SK-N-SH treated with all-trans-retinoic acid at 6 μM for 48 hours (cell line): ENCODE data around the gene TSHZ2.

Experiments used
- ATAC-seq: fragments of 200-7000 bp; cut with Tn5 transposase; 3 replicates; pipeline ENCODE4 v1.9.1; 2020; ENCODE audit warnings: mild to moderate bottlenecking, moderate library complexity
- ARNTL ChIP-seq: fragments of 450-650 bp; formaldehyde crosslinking; IDR thresholded peaks from 2 replicates; pipeline ENCODE4 v1.5.0; 2020; ENCODE audit warnings: low read depth, mild to moderate bottlenecking, moderate library complexity, borderline replicate concordance
- BACH2 ChIP-seq: fragments of 250-450 bp; sonication (Bioruptor Pico); IDR thresholded peaks from 2 replicates; pipeline ENCODE4 v1.9.0; 2021; ENCODE audit warnings: mild to moderate bottlenecking, borderline replicate concordance
- CREB5 ChIP-seq: fragments of 250-450 bp; sonication (Bioruptor Pico); IDR thresholded peaks from 2 replicates; pipeline ENCODE4 v1.5.1; 2020; ENCODE audit warnings: low read depth, mild to moderate bottlenecking, moderate library complexity
- CSDC2 ChIP-seq: fragments of 250-450 bp; sonication (Bioruptor Pico); IDR thresholded peaks from 2 replicates; pipeline ENCODE4 v1.5.0; 2020; ENCODE audit warnings: mild to moderate bottlenecking, moderate library complexity
- CSRNP3 ChIP-seq: fragments of 250-450 bp; sonication (Bioruptor Pico); IDR thresholded peaks from 2 replicates; pipeline ENCODE4 v1.5.1; 2021; ENCODE audit warnings: mild to moderate bottlenecking, moderate library complexity
- ESRRG ChIP-seq: fragments of 250-450 bp; sonication (Bioruptor Pico); IDR thresholded peaks from 2 replicates; pipeline ENCODE4 v1.6.1; 2021; ENCODE audit warnings: mild to moderate bottlenecking
- GLIS3 ChIP-seq: fragments of 250-450 bp; sonication (Bioruptor Pico); IDR thresholded peaks from 2 replicates; pipeline ENCODE4 v1.5.0; 2020; ENCODE audit warnings: mild to moderate bottlenecking, moderate library complexity
- ISL1 ChIP-seq: fragments of 250-450 bp; sonication (Bioruptor Pico); IDR thresholded peaks from 2 replicates; pipeline ENCODE4 v2.1.2; 2022; ENCODE audit warnings: mild to moderate bottlenecking, moderate library complexity
- OSR1 ChIP-seq: fragments of 250-450 bp; sonication (Bioruptor Pico); IDR thresholded peaks from 2 replicates; pipeline ENCODE4 v1.8.0; 2022; ENCODE audit warnings: moderate library complexity, mild to moderate bottlenecking, inconsistent platforms
- PATZ1 ChIP-seq: fragments of 250-450 bp; sonication (Bioruptor Pico); IDR thresholded peaks from 2 replicates; pipeline ENCODE4 v1.8.0; 2020; ENCODE audit warnings: mild to moderate bottlenecking, moderate library complexity, borderline replicate concordance
- POU6F1 ChIP-seq: fragments of 250-450 bp; sonication (Bioruptor Pico); IDR thresholded peaks from 2 replicates; pipeline ENCODE4 v1.8.0; 2021; ENCODE audit warnings: low read depth, mild to moderate bottlenecking, moderate library complexity, borderline replicate concordance
- RARB ChIP-seq: fragments of 250-450 bp; sonication (Bioruptor Pico); IDR thresholded peaks from 2 replicates; pipeline ENCODE4 v1.8.0; 2021; ENCODE audit warnings: mild to moderate bottlenecking, moderate library complexity
- SNAI2 ChIP-seq: fragments of 250-450 bp; sonication (Bioruptor Pico); IDR thresholded peaks from 2 replicates; pipeline ENCODE4 v1.5.0; 2020; ENCODE audit warnings: mild to moderate bottlenecking, moderate library complexity
- TCF4 ChIP-seq: fragments of 250-450 bp; sonication (Bioruptor Pico); IDR thresholded peaks from 2 replicates; pipeline ENCODE4 v1.8.0; 2021; ENCODE audit warnings: mild to moderate bottlenecking, moderate library complexity, borderline replicate concordance
- TOX ChIP-seq: fragments of 250-450 bp; sonication (Bioruptor Pico); IDR thresholded peaks from 2 replicates; pipeline ENCODE4 v1.8.0; 2021; ENCODE audit warnings: mild to moderate bottlenecking, moderate library complexity, borderline replicate concordance
- TSHZ2 ChIP-seq: fragments of 250-450 bp; sonication (Bioruptor Pico); IDR thresholded peaks from 2 replicates; pipeline ENCODE4 v1.5.0; 2020; ENCODE audit warnings: mild to moderate bottlenecking, moderate library complexity
- ZC3H10 ChIP-seq: fragments of 250-450 bp; sonication (Bioruptor Pico); IDR thresholded peaks from 2 replicates; pipeline ENCODE4 v1.5.1; 2021; ENCODE audit warnings: mild to moderate bottlenecking, moderate library complexity
- ZFP3 ChIP-seq: fragments of 250-450 bp; sonication (Bioruptor Pico); IDR thresholded peaks from 2 replicates; pipeline ENCODE4 v1.5.0; 2020; ENCODE audit warnings: mild to moderate bottlenecking, moderate library complexity
- ZFP30 ChIP-seq: fragments of 450-650 bp; formaldehyde crosslinking; IDR thresholded peaks from 2 replicates; pipeline ENCODE4 v1.5.0; 2022; ENCODE audit warnings: mild to moderate bottlenecking, moderate library complexity
- ZNF565 ChIP-seq: fragments of 450-650 bp; formaldehyde crosslinking; conservative IDR thresholded peaks from 2 replicates; pipeline ENCODE4 v1.5.0; 2020; ENCODE audit warnings: low read depth, mild to moderate bottlenecking, moderate library complexity
- ZNF70 ChIP-seq: fragments of 450-650 bp; formaldehyde crosslinking; IDR thresholded peaks from 2 replicates; pipeline ENCODE4 v1.5.0; 2020; ENCODE audit warnings: mild to moderate bottlenecking, moderate library complexity
- ZNF8 ChIP-seq: fragments of 450-650 bp; formaldehyde crosslinking; IDR thresholded peaks from 2 replicates; pipeline ENCODE4 v1.5.0; 2020; ENCODE audit warnings: mild to moderate bottlenecking, moderate library complexity

Gene TSHZ2

GRCh38 chr20:53302695-53303412, 330.7 kb downstream of the TSHZ2 start:
- ATAC-seq = no peak
- no peak for TF ChIP-seq ZNF565 (CRISPR knock-in tag)
- no peak for TF ChIP-seq TOX (CRISPR knock-in tag)
- TF ChIP-seq GLIS3 (CRISPR knock-in tag) = no peak
- TF ChIP-seq OSR1 (CRISPR knock-in tag) = no peak
- TF ChIP-seq SNAI2 (CRISPR knock-in tag) = no peak
- TF ChIP-seq RARB = no peak
- TF ChIP-seq CREB5 (CRISPR knock-in tag) = no peak
- TF ChIP-seq PATZ1 (CRISPR knock-in tag) = no peak
- TF ChIP-seq ZC3H10 (CRISPR knock-in tag) = no peak
- no peak for TF ChIP-seq ZNF8
- no peak for TF ChIP-seq BACH2
- TF ChIP-seq CSRNP3 = no peak
- no peak for TF ChIP-seq TSHZ2 (CRISPR knock-in tag)
- TF ChIP-seq ARNTL (CRISPR knock-in tag) = no peak
- TF ChIP-seq ZFP3 (CRISPR knock-in tag) = no peak
- TF ChIP-seq POU6F1 = no peak
- no peak for TF ChIP-seq ESRRG
- TF ChIP-seq ZFP30 (CRISPR knock-in tag) = no peak
- no peak for TF ChIP-seq ZNF70

- no peak for ATAC-seq
- TF ChIP-seq TCF4 (no peak), PATZ1 (CRISPR knock-in tag) (no peak)
These were observed 331.2 kb downstream of the TSHZ2 start for GRCh38 chr20:53303413-53303760.

- no peak for ATAC-seq
- TF ChIP-seq SNAI2 (CRISPR knock-in tag) = no peak
- TF ChIP-seq BACH2 = no peak
- TF ChIP-seq OSR1 (CRISPR knock-in tag) = no peak
- no peak for TF ChIP-seq POU6F1
- TF ChIP-seq TOX (CRISPR knock-in tag) = no peak
- TF ChIP-seq ESRRG = no peak
- TF ChIP-seq TCF4 = no peak
- TF ChIP-seq CSDC2 = no peak
- no peak for TF ChIP-seq RARB
- TF ChIP-seq ZC3H10 (CRISPR knock-in tag) = no peak
- no peak for TF ChIP-seq CSRNP3
- no peak for TF ChIP-seq ISL1 (CRISPR knock-in tag)
- TF ChIP-seq ZNF70 = no peak
These were observed 332.0 kb downstream of the TSHZ2 start for GRCh38 chr20:53304146-53304545.
